Fibroblast of the aortic adventitia (primary cell): ENCODE results near the gene TBC1D22A. TPM values are rescaled to one million over a fixed set of nuclear protein-coding genes. Genes with fewer than 3 reads are reported as not detected.
A peak's percentile ranks its signal among the peaks of the same experiment; 100 is the strongest.

Source experiments
- DNase-seq: peaks from one replicate; pipeline ENCODE4 v3.0.0-alpha.2; 2010; ENCODE audit warnings: low read depth
- H3K4me3 ChIP-seq: 2 replicates; pipeline ENCODE4 v1.5.1; 2011; ENCODE audit warnings: low read depth, mild to moderate bottlenecking, control low read depth, low read length, moderate library complexity
- total RNA-seq: library from RNA; depleted of rRNA; stranded (reverse); fragments of >200 nt; gene quantifications from 2 replicates; pipeline ENCODE4 v1.2.3, GENCODE V29; 2012; ENCODE audit warnings: low replicate concordance
- TF ChIP-seq, protein P1 (sequence below): IDR thresholded peaks from 2 replicates; pipeline ENCODE4 v1.5.1; 2011; ENCODE audit warnings: mild to moderate bottlenecking, low read length, control low read depth, inconsistent platforms; ENCODE audit not compliant: insufficient read depth

Gene TBC1D22A
- total RNA-seq, 1 donor: 13.8 TPM

DNA sequence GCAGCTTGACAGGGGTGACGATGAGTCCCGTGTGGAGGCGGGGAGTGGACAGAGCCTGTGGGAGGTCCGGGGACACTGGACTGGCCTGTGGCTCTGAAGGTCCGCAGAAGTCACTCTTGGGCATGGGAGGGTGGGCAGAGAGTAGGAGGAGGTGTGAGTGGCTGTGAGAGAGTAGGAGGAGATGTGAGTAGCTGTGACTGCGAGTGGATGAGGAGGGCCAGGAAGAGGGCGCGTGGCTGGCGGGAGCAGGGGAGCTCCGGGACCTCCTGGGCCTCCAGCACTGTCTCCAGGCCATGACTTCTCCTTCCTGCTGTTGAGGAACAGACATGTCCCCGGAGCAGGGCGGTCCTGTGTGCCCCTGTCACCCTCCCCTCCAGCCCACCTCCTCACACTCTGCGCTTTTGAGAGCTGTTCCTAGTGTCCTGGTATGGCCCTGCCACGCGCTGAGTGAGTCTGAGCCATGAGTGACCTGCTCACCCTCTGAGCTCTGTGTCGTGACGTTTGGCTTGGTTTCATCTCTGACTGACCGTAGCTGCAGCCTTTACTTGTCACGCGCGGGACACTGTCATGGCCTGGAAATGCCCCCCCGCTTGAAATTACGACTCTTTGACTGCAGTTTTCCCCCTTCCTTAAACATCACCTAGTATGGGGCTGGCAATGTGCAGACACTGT, 391.5 kb downstream of the TBC1D22A start:
- TF ChIP-seq, protein P1, sequence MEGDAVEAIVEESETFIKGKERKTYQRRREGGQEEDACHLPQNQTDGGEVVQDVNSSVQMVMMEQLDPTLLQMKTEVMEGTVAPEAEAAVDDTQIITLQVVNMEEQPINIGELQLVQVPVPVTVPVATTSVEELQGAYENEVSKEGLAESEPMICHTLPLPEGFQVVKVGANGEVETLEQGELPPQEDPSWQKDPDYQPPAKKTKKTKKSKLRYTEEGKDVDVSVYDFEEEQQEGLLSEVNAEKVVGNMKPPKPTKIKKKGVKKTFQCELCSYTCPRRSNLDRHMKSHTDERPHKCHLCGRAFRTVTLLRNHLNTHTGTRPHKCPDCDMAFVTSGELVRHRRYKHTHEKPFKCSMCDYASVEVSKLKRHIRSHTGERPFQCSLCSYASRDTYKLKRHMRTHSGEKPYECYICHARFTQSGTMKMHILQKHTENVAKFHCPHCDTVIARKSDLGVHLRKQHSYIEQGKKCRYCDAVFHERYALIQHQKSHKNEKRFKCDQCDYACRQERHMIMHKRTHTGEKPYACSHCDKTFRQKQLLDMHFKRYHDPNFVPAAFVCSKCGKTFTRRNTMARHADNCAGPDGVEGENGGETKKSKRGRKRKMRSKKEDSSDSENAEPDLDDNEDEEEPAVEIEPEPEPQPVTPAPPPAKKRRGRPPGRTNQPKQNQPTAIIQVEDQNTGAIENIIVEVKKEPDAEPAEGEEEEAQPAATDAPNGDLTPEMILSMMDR: no peak
- DNase-seq: no peak
- peak overlapping the region; percentile 53 for H3K4me3 ChIP-seq

DNA sequence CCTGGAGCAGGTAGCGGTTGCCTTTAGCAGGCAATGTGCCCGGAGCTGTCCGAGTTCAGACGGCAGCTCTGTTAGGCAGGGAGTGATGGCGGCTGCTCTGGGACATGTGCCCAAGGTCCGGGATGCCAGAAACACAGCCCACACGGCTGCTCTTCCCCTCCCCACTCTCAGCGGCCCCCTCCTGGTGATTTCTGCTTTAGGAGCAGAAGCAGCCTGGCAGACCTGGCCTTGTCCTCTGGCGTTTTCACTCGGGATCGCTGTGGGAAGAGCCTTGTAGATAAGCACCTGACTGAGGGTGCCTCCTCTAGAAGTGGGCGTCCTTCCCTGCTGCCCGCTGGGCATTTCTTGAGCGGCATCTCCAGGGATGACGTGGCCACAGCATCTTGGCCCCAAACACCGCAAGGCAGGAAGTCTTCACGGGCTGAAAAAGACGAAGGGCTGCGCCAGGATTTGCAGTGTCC, 392.2 kb downstream of the TBC1D22A start:
- H3K4me3 ChIP-seq: peak overlapping the region; percentile 53
- TF ChIP-seq, protein P1: peak; percentile 48
- DNase-seq: peak; percentile 78

DNA sequence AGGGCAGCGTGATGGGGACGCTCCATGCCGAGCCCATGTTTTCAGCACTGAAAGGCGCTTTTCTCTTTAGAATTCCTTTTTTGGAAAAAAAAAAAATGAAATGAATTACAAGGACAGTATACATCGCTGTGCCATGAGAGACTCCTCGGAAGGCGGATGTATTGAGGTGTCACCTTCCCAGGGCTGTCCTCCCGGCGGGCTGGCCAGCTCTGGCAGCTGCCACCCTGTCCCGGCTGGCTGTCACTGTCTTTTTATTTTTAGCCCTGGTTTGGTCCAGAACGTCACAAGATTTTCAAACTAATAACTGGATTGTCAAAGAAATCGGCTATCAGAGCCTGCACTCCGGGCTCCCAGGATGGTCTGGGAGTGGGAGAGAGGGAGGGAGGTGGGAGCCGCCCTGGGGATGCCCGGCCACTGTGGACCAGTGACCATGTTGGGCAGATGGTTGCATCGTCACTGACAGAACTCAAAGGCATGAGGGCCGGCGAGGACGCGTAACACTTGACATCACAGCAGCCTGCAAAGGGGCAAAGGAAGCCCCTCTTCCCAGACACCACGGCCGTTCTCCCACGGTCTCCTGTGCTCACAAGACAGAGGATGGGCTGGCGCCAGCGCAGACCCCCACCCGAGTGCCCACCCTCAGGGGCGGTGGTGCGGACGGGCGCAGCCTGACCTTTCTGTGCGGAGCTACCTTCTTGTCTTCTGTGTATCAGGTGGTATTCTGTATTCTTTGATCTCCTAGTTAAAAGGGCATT, 392.9 kb downstream of the TBC1D22A start:
- TF ChIP-seq, protein P1: no peak
- H3K4me3 ChIP-seq: peak overlapping the region; percentile 53
- no peak for DNase-seq

DNA sequence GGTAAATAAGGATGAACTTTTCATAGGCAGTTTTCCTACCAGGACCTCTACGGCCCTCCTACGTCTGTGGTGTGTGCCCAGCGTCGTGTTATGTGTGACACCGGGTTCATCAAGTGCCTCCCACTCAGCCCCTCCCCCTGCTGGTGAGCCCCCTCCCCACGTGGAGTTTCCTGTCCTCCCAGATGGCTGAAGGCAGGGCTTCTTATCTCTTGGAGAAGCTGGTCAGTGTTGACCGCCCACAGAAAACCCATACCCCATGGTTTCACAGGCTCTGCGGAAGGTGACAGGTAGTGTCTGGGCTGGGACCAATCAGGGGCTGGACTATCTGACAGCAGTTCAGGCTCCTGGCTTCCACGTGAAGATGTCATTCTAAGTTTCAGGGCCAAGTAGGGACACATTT, 393.5 kb downstream of the TBC1D22A start:
- DNase-seq: no peak
- no peak overlapping the region for H3K4me3 ChIP-seq
- TF ChIP-seq, protein P1: no peak

DNA sequence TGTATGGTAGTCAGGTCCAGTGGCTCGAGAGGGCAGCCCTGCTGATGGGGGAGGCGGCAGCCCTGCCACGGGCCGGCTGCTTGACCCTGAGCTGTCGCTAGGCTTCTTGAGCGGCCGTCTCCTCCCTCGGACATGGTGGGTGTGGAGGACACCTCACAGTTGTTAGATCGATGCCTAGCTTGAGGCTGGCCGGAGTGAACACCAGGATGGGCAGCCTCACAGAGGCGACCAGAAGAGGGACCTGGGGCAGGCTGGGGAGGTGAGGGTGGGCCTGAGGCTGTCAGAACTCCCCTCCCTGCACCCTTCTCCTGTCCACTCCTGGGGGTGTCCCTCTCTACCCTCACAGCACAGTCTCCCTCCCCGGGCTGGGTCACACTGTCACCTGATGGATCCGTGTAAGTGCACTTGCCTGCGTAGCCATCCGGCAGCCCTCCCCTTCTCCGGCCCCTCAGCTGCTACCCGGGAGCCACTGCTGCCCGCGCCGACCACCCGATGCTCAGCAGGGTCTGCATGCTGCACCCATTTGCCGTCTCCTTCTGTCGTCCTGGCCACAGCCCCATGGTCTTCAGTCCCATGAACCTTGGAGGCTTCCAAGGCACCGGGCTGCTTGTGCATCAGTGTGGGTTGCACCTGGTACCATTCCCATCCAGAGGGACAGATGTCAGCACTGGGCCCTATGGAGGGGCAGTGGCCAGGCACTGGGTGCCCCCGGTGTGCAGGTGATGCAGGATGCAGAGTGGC, 394.1 kb downstream of the TBC1D22A start:
- no peak overlapping the region for H3K4me3 ChIP-seq
- TF ChIP-seq, protein P1: no peak
- DNase-seq: no peak

DNA sequence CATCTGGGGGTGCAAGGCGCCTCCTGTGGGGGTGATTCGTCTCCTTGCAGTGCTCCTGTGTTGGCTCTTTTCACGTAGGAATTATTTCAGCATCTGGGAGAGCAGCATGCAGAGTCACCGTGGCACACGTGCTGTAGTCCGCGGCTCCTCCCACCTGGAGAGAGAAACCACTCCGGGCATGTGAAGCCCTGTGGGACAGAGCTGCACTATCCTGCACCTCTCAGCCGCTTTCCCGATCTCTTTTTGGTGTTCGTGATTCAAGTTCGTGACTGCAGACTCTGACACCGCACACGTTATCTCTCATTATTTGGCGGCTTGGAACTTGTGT, 394.6 kb downstream of the TBC1D22A start:
- TF ChIP-seq, protein P1: no peak
- no peak overlapping the region for H3K4me3 ChIP-seq
- no peak for DNase-seq
